C1 segment of cervical spinal cord (tissue), 14 donors: ENCODE measurements around the gene F10.
"Not testable (repeated sequence)": the region's sequence is repeated elsewhere in the genome, so short reads cannot be mapped to it uniquely, and the experiment has no call there.

Experiments used
- DNase-seq, 14 donors: peaks; one replicate each; lab custom pipeline; 2025; lab: John Stamatoyannopoulos, UW

The F10 gene

GRCh38 chr13:113098162-113098732 is 24.4 kb upstream of the F10 start:
- no peak for DNase-seq

GRCh38 chr13:113099142-113099541 is 23.5 kb upstream of the F10 start:
- no peak for DNase-seq

GRCh38 chr13:113102302-113102701 is 20.3 kb upstream of the F10 start:
- not testable (repeated sequence) for DNase-seq

GRCh38 chr13:113102727-113103126 is 19.9 kb upstream of the F10 start:
- no peak for DNase-seq

GRCh38 chr13:113103646-113104045 is 19.0 kb upstream of the F10 start:
- DNase-seq = no peak

GRCh38 chr13:113105032-113105920 is 17.3 kb upstream of the F10 start, which contains the start of gene F7:
Gene F7 (plus strand): TSS chr13:113105791. CDS start chr13:113105842, 51 bp downstream.
- no peak for DNase-seq

DNA sequence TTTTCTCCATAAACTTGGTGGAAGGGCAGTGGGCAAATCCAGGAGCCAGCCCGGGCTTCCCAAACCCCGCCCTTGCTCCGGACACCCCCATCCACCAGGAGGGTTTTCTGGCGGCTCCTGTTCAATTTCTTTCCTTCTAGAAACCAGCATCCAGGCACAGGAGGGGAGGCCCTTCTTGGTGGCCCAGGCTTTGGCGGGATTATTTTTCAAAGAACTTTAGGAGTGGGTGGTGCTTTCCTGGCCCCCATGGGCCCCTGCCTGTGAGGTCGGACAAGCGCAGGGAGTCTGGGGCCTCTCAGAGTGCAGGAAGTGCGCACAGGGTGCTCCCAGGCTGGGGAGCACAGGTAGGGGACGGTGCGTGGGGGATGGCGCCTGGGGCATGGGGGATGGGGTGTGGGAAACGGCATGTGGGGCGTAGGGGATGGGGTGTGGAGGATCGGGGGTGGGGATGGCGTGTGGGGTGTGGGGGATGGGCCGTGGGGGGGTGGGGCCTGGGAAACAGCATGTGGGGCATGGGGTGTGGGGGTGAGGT is 16.6 kb upstream of the F10 start:
- no peak for DNase-seq

GRCh38 chr13:113106711-113107351 is 15.8 kb upstream of the F10 start:
- DNase-seq = no peak

DNA sequence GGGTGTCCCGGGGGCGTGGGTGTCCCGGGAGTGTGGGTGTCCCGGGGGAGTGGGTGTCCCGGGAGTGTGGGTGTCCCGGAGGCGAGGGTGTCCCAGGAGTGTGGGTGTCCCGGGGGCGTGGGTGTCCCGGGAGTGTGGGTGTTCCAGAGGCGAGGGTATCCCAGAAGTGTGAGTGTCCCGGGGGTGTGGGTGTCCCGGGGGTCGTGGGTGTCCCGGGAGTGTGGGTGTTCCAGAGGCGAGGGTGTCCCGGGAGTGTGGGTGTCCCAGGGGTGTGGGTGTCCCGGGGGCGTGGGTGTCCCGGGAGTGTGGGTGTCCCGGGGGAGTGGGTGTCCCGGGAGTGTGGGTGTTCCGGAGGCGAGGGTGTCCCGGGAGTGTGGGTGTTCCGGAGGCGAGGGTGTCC is 14.1 kb upstream of the F10 start:
- not testable (repeated sequence) for DNase-seq

- no peak for DNase-seq
Observed at GRCh38 chr13:113109151-113110047, 13.2 kb upstream of the F10 start.

DNA sequence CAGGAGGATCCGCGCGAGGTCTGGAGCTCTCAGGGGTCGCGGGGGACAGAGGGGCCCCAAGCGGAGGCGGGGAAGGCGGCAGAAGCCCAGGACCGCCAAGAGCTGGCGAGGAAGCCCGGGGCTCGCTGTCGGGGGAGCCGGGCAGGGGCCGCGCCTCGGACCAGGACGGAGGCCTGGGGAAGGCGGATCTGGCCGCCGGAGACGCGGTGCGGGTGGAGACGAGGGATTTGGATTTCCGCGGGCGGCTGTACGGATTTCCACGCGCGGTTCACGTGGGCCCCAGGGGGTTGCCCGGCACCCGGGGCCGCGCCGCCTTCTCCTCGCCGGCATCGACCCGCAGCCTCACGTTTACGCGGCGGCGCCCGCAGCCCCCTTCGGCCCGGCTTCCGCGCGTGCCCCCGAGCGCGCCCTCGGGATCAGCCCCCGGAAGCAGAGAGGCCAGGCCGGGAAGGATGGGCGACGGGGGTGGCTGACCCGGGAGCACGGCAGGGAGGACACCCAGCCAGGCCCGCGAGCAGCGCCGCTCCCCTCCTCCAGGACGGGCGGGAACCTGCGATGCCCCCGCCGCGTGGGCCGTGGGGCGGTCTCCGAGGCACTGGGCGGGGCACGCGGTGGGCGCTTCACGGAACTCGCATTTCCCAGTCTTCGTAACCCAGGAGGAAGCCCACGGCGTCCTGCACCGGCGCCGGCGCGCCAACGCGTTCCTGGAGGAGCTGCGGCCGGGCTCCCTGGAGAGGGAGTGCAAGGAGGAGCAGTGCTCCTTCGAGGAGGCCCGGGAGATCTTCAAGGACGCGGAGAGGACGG is 12.3 kb upstream of the F10 start:
- no peak for DNase-seq

GRCh38 chr13:113110852-113111315 is 11.7 kb upstream of the F10 start:
- DNase-seq = no peak

DNA sequence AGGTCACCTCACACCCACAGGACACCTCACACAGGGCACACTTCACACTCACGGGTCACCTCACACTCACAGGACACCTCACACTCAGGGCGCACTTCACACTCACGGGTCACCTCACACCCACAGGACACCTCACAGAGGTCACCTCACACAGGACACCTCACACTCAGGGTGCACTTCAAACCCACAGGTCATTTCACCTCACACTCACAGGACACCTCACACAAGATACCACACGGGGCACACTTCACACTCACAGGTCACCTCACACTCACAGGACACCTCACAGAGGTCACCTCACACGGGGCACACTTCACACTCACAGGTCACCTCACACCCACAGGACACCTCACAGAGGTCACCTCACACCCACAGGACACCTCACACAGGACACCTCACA is 10.8 kb upstream of the F10 start:
- DNase-seq = not testable (repeated sequence)

- not testable (repeated sequence) for DNase-seq
Observed at GRCh38 chr13:113112475-113112874, 10.1 kb upstream of the F10 start.

- no peak for DNase-seq
Observed at GRCh38 chr13:113112893-113113845, 9.4 kb upstream of the F10 start.

GRCh38 chr13:113113846-113114271 is 8.7 kb upstream of the F10 start:
- DNase-seq = no peak

DNA sequence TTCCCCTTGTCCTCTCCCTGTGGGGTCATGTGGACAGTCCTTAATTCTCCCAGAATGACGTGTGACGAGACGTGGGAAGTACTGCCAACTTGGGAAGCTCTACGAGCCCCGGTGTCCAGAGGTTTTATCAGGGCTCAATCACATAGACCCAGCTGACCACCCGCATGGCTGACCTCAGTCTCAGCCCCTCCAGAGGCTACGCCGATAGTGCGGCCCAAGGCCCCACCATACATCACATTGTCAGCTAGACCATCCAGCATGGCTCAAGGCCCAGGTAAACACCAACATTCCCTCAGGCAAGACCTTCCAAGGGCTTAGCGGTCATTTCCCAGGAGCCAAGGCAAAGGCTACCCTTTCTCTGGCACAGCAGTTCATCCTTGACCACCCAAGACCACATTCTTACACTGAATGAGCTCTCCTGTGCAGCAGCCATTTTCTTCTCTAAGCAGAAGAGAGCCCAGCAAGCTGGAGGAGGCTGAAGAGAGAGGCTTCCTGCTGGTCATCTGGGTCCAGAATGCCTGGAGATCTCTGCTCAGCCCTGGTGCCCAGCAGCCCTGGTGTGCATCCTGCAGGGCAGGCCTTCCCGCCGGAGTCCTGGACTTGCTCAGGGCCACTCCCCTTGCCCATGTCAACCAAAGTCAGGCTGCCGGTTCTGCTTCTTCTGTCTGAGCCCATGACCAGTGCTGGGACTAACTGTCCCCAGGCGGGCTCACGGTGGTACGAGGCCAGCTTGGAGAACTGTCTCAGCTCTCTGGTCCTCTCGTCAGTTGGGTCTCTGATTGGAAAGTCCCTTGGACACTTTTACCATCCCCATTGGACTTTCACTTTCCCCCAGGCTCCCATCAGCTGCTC is 7.9 kb upstream of the F10 start:
- no peak for DNase-seq
